22Rv1 (cell line): ENCODE measurements around the gene BMP7.

Source experiments
- ZFX ChIP-seq: fragments of 450-650 bp; IDR thresholded peaks from 2 replicates; pipeline ENCODE4 v1.6.1; 2017; ENCODE audit warnings: antibody characterized with exemption, borderline replicate concordance
- TF ChIP-seq, protein P1 (sequence below): fragments of 450-650 bp; IDR thresholded peaks from 2 replicates; pipeline ENCODE4 v1.5.1; 2017; ENCODE audit warnings: mild to moderate bottlenecking

DNA sequence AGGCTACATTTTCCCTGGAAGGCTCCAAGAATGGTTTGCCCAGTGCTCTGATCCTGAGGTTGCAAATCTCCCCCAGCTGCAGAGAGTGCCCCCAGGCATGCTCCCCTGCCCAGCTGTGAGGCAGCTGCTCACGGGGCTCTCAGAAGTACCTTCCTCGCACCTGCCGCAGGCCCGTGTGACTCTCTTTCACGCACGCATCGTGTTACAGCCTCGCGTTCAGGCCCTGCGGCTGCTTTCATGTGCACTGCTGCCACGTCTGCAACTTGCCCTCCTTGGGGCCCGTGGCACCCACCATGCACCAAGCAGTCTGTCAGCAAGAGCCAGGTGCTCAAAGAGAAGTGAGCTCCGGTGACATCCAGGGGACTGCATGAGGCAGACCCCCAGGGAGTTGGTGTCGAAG is 34.6 kb upstream of the BMP7 start:
- TF ChIP-seq, protein P1, sequence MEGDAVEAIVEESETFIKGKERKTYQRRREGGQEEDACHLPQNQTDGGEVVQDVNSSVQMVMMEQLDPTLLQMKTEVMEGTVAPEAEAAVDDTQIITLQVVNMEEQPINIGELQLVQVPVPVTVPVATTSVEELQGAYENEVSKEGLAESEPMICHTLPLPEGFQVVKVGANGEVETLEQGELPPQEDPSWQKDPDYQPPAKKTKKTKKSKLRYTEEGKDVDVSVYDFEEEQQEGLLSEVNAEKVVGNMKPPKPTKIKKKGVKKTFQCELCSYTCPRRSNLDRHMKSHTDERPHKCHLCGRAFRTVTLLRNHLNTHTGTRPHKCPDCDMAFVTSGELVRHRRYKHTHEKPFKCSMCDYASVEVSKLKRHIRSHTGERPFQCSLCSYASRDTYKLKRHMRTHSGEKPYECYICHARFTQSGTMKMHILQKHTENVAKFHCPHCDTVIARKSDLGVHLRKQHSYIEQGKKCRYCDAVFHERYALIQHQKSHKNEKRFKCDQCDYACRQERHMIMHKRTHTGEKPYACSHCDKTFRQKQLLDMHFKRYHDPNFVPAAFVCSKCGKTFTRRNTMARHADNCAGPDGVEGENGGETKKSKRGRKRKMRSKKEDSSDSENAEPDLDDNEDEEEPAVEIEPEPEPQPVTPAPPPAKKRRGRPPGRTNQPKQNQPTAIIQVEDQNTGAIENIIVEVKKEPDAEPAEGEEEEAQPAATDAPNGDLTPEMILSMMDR = no peak
- no peak for TF ChIP-seq ZFX
